Spleen (tissue), 7 donors: ENCODE results near the gene PRSS12.
A peak's percentile ranks its signal among the peaks of the same experiment; 100 is the strongest.

Experiments used
- POLR2AphosphoS5 ChIP-seq, 3 donors: sonication (generic); formaldehyde crosslinking; IDR thresholded peaks; one replicate each; pipeline ENCODE4 v1.5.1; 2017; ENCODE audit warnings: antibody characterized with exemption in 3 of 3
- TF ChIP-seq, protein P1 (sequence below), 11 experiments: fragments of 200-600 bp in 7 of 11; fragments of 450-650 bp in 4 of 11; sonication (generic) in 4 of 11; IDR thresholded peaks in 8 of 11; conservative IDR thresholded peaks in 3 of 11; 1 replicate in 7 of 11; 2 replicates in 4 of 11; pipeline versions ENCODE4 v1.4.0 to v1.8.0; 2016 to 2021; ENCODE audit warnings: antibody characterized with exemption in 11 of 11, inconsistent platforms in 4 of 11, mild to moderate bottlenecking in 1 of 11
- donor health status: DM: no; HTN: no; CAD: no; lungs with moderate emphysema.
- donor health status: DM: no; HTN: no; CAD: no.
- donor health status: DM: no; HTN: no; CAD: no.

DNA sequence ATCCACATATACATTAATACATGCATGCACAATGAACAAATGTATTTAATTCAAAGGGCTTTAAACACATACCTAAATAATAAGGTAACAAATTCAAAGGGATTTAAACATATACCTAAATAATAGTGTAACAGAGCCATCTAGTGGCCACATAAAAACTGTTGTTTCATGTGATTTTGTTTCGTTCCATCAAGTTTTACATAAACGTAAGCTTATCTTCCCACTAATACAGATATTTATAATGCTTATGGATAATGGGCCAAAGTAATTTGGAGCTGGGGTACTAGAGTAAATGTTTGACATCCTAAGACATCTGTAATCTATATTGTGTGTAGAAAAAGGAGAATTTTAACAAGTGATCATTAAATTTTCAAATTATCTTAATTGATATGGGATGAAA is 82.3 kb downstream of the PRSS12 start:
- TF ChIP-seq, protein P1, sequence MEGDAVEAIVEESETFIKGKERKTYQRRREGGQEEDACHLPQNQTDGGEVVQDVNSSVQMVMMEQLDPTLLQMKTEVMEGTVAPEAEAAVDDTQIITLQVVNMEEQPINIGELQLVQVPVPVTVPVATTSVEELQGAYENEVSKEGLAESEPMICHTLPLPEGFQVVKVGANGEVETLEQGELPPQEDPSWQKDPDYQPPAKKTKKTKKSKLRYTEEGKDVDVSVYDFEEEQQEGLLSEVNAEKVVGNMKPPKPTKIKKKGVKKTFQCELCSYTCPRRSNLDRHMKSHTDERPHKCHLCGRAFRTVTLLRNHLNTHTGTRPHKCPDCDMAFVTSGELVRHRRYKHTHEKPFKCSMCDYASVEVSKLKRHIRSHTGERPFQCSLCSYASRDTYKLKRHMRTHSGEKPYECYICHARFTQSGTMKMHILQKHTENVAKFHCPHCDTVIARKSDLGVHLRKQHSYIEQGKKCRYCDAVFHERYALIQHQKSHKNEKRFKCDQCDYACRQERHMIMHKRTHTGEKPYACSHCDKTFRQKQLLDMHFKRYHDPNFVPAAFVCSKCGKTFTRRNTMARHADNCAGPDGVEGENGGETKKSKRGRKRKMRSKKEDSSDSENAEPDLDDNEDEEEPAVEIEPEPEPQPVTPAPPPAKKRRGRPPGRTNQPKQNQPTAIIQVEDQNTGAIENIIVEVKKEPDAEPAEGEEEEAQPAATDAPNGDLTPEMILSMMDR (IDR thresholded peaks at IDR 0.05 in 8 of 11, conservative IDR thresholded peaks at IDR 0.05 in 3 of 11), result peak in 8 of 11 experiments; percentile 29 to 63 (median 56)
- TF ChIP-seq POLR2AphosphoS5 (IDR thresholded peaks at IDR 0.05), result no peak
